SU-DHL-6 (cell line): ENCODE measurements around the gene DNAAF5.

ENCODE experiments used
- H2AFZ ChIP-seq: fragments of 200-600 bp; sonication (generic); 2 replicates; pipeline ENCODE4 v1.6.1; 2014; ENCODE audit warnings: low read depth, mild to moderate bottlenecking, moderate library complexity, mixed read lengths, antibody characterized with exemption, low read length; ENCODE audit not compliant: severe bottlenecking
- H3F3A ChIP-seq: fragments of 200-600 bp; shearing (Covaris generic); 2 replicates; pipeline ENCODE4 v1.6.0; 2016; ENCODE audit warnings: antibody characterized with exemption, mild to moderate bottlenecking; ENCODE audit not compliant: insufficient read depth
- H3K27ac ChIP-seq: fragments of 200-600 bp; sonication (generic); 2 replicates; pipeline ENCODE4 v1.5.1; 2016; ENCODE audit warnings: low read depth, mild to moderate bottlenecking, low read length, moderate library complexity, mixed read lengths
- H3K27me3 ChIP-seq: fragments of 200-600 bp; sonication (generic), shearing (Covaris generic); 2 replicates; pipeline ENCODE4 v1.6.0; 2014; ENCODE audit warnings: mild to moderate bottlenecking, low read length
- H3K36me3 ChIP-seq: fragments of 200-600 bp; sonication (generic); 2 replicates; pipeline ENCODE4 v1.6.1; 2014; ENCODE audit warnings: mild to moderate bottlenecking, low read length, mixed read lengths
- H3K4me2 ChIP-seq: fragments of 300-600, 200-600 bp; shearing (Covaris generic), sonication (generic); 2 replicates; pipeline ENCODE4 v1.6.0; 2014; ENCODE audit warnings: low read length, low read depth, mild to moderate bottlenecking; ENCODE audit not compliant: poor library complexity, severe bottlenecking
- H3K4me3 ChIP-seq: fragments of 200-600 bp; sonication (generic); 2 replicates; pipeline ENCODE4 v1.5.1; 2014; ENCODE audit warnings: antibody characterized with exemption, low read length, mild to moderate bottlenecking, mixed read lengths; ENCODE audit not compliant: insufficient read depth, poor library complexity, severe bottlenecking
- H3K79me2 ChIP-seq: fragments of 200-600 bp; sonication (generic); 2 replicates; pipeline ENCODE4 v1.6.1; 2014; ENCODE audit warnings: mild to moderate bottlenecking, low read length, moderate library complexity; ENCODE audit not compliant: insufficient read depth
- H3K9ac ChIP-seq: fragments of 200-600 bp; sonication (generic); 2 replicates; pipeline ENCODE4 v1.7.0; 2014; ENCODE audit warnings: mild to moderate bottlenecking, low read length
- H3K9me2 ChIP-seq: fragments of 200-600 bp; sonication (generic); replicated peaks from 2 replicates; pipeline ENCODE4 v1.6.1; 2014; ENCODE audit warnings: low read length; ENCODE audit not compliant: insufficient read depth
- H3K9me3 ChIP-seq: fragments of 200-600 bp; sonication (generic); 2 replicates; pipeline ENCODE4 v1.6.1; 2014; ENCODE audit warnings: low read length, mixed read lengths; ENCODE audit not compliant: insufficient read depth
- H4K20me1 ChIP-seq: fragments of 200-600 bp; sonication (generic); 2 replicates; pipeline ENCODE4 v1.6.1; 2014; ENCODE audit warnings: low read depth, mild to moderate bottlenecking, antibody characterized with exemption, low read length, moderate library complexity, mixed read lengths
- CTCF ChIP-seq: fragments of 200-600 bp; sonication (generic); IDR thresholded peaks from one replicate; pipeline ENCODE4 v1.5.1; 2017; ENCODE audit warnings: antibody characterized with exemption, mild to moderate bottlenecking, low read length, moderate library complexity; ENCODE audit not compliant: insufficient read depth, poor library complexity, severe bottlenecking
- EZH2phosphoT487 ChIP-seq: fragments of 200-600 bp; sonication (generic), shearing (Covaris generic); conservative IDR thresholded peaks from 2 replicates; pipeline ENCODE4 v1.6.1; 2018; ENCODE audit warnings: mild to moderate bottlenecking, antibody characterized with exemption, low read length, moderate library complexity, mixed read lengths

The DNAAF5 gene

DNA sequence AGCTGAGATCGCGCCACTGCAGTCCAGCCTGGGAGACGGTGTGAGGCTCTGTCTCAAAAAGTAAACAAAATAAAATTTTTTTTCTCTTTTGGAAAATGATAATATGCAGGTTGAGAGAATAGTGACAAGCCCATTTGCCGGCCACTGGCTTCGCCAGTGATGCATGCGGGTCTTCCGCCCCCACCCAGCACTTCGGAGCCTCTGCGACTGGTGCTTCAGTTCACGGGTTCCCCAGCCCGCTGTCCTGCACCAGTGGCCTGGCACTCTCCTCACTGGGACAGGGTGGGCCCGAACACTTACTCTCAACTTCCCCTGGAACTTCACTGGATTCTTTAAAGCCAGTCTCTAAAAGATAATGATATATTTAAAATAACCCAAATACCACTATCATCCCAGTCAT, 108.5 kb downstream of the DNAAF5 start:
- no peaks in the 10 kb centered on the region for H3K9me2 ChIP-seq
- TF ChIP-seq CTCF (no peak), EZH2phosphoT487 (no peak)
- no peaks in the 10 kb centered on the region for H3K36me3 ChIP-seq
- H3K79me2 ChIP-seq: peaks cover 32% of the 10 kb centered on the region
- no peak overlapping the region for H3K27ac ChIP-seq
- H3K27me3 ChIP-seq: no peaks in the 10 kb centered on the region
- H3K9ac ChIP-seq: no peak overlapping the region
- H3K4me2 ChIP-seq: no peak overlapping the region
- H4K20me1 ChIP-seq: no peaks in the 10 kb centered on the region
- no peaks in the 10 kb centered on the region for H3K9me3 ChIP-seq
- H3K4me3 ChIP-seq: no peak overlapping the region
- H3F3A ChIP-seq: no peaks in the 10 kb centered on the region
- H2AFZ ChIP-seq: no peak overlapping the region

DNA sequence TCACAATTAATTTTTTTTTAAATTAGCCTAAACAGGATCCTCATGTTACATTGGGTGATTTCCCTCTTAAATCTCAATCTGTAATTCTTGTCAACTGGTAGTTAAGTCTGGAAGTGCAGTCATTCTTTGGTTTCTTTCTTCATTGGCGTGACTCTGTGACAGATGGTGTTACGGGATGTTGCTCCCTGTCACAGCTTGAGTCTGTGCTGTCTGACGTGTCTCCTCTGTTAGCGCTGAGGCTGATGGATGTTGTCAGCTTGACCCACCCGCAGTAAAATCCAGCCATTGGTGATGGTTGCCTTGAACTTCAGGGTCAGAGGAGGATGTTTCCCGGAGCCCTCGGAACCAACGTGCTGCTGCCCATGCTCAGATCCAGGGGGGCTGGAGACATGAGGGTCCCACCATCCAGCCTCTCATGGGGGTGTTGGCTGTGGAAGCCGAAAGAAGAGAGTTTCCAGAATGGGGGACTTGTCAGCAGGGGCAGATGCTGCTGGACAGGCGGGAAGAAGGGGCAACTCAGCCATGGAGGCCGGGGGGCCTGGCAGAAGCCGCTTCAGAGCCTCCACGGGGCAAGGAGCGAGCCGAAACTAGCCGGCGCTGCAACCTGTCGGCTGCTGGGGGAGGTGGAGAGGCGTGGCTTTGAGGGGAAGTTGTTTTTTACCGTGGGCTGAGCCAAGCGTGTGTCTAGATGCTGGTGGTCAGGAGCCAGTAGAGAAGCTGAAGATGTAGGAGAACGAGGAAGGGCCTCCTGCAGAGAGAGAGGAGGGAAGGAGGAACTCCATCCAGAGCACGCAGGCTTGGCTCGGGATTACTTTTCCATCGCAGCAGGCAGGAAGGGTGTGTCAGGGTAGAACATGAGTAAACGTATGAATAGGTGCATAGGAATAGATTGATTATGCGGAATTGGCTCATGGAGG, 109.2 kb downstream of the DNAAF5 start:
- Histone ChIP-seq H3K4me3 (no peak overlapping the region), H3K4me2 (no peak overlapping the region), H3K27ac (no peak overlapping the region), H3K36me3 (no peaks in the 10 kb centered on the region), H3K9me3 (no peaks in the 10 kb centered on the region), H4K20me1 (no peaks in the 10 kb centered on the region), H3K9me2 (no peaks in the 10 kb centered on the region), H3K9ac (no peak overlapping the region), H2AFZ (no peak overlapping the region), H3F3A (no peaks in the 10 kb centered on the region), H3K79me2 (peaks cover 24% of the 10 kb centered on the region), H3K27me3 (no peaks in the 10 kb centered on the region)
- no peak for TF ChIP-seq CTCF
- TF ChIP-seq EZH2phosphoT487: no peak
